ENCODE results near the gene NDUFAF8. TPM values are rescaled to one million over a fixed set of nuclear protein-coding genes. Genes with fewer than 3 reads are reported as not detected.

Gene NDUFAF8
- total RNA-seq, 1 donor from 2014 or later, result 15.7 TPM

GRCh38 chr17:81231766-81232581, 7.1 kb upstream of the NDUFAF8 start:
- Histone ChIP-seq H3K27ac (ENCODE audit: low read depth, low read length) (no peak overlapping the region), H3K36me3 (ENCODE audit: control insufficient read depth in 3 of 3, insufficient read depth in 3 of 3, low read length in 3 of 3) (peaks cover 32 to 33% (median 33%) of the 10 kb centered on the region in 3 donors), H3K9ac (ENCODE audit: low read depth in 1 of 3, low read length in 3 of 3) (no peak overlapping the region), H3K27me3 (ENCODE audit: control insufficient read depth in 3 of 3, insufficient read depth in 3 of 3, low read length in 3 of 3) (no peaks in the 10 kb centered on the region), H3K9me3 (ENCODE audit: control insufficient read depth in 3 of 3, low read length in 3 of 3) (no peaks in the 10 kb centered on the region), H3K4me3 (ENCODE audit: low read length in 3 of 3) (no peak overlapping the region), H3K4me1 (ENCODE audit: control insufficient read depth in 3 of 3, insufficient read depth in 3 of 3, low read length in 3 of 3) (peaks cover 0 to 5% (median 1%) of the 10 kb centered on the region in 3 donors)

GRCh38 chr17:81232616-81233241, 6.4 kb upstream of the NDUFAF8 start:
- Histone ChIP-seq H3K4me1 (ENCODE audit: control insufficient read depth in 3 of 3, insufficient read depth in 3 of 3, low read length in 3 of 3) (peaks cover 7 to 13% (median 8%) of the 10 kb centered on the region in 3 donors), H3K4me3 (ENCODE audit: low read length in 3 of 3) (no peak overlapping the region), H3K9ac (ENCODE audit: low read depth in 1 of 3, low read length in 3 of 3) (no peak overlapping the region), H3K27me3 (ENCODE audit: control insufficient read depth in 3 of 3, insufficient read depth in 3 of 3, low read length in 3 of 3) (no peaks in the 10 kb centered on the region), H3K27ac (ENCODE audit: low read depth, low read length) (no peak overlapping the region), H3K9me3 (ENCODE audit: control insufficient read depth in 3 of 3, low read length in 3 of 3) (no peaks in the 10 kb centered on the region), H3K36me3 (ENCODE audit: control insufficient read depth in 3 of 3, insufficient read depth in 3 of 3, low read length in 3 of 3) (peaks cover 32 to 33% (median 33%) of the 10 kb centered on the region in 3 donors)

- Histone ChIP-seq H3K4me1 (ENCODE audit: control insufficient read depth in 3 of 3, insufficient read depth in 3 of 3, low read length in 3 of 3) (peaks cover 13 to 19% (median 14%) of the 10 kb centered on the region in 3 donors), H3K9me3 (ENCODE audit: control insufficient read depth in 3 of 3, low read length in 3 of 3) (no peaks in the 10 kb centered on the region), H3K9ac (ENCODE audit: low read depth in 1 of 3, low read length in 3 of 3) (no peak overlapping the region), H3K27ac (ENCODE audit: low read depth, low read length) (no peak overlapping the region), H3K36me3 (ENCODE audit: control insufficient read depth in 3 of 3, insufficient read depth in 3 of 3, low read length in 3 of 3) (peaks cover 31 to 33% (median 32%) of the 10 kb centered on the region in 3 donors), H3K27me3 (ENCODE audit: control insufficient read depth in 3 of 3, insufficient read depth in 3 of 3, low read length in 3 of 3) (no peaks in the 10 kb centered on the region), H3K4me3 (ENCODE audit: low read length in 3 of 3) (no peak overlapping the region)
Measured at GRCh38 chr17:81233316-81233715, 5.8 kb upstream of the NDUFAF8 start.

GRCh38 chr17:81233811-81234505, 5.2 kb upstream of the NDUFAF8 start:
- Histone ChIP-seq H3K9me3 (ENCODE audit: control insufficient read depth in 3 of 3, low read length in 3 of 3) (no peaks in the 10 kb centered on the region), H3K4me3 (ENCODE audit: low read length in 3 of 3) (no peak overlapping the region), H3K9ac (ENCODE audit: low read depth in 1 of 3, low read length in 3 of 3) (no peak overlapping the region), H3K27me3 (ENCODE audit: control insufficient read depth in 3 of 3, insufficient read depth in 3 of 3, low read length in 3 of 3) (no peaks in the 10 kb centered on the region), H3K27ac (ENCODE audit: low read depth, low read length) (no peak overlapping the region), H3K4me1 (ENCODE audit: control insufficient read depth in 3 of 3, insufficient read depth in 3 of 3, low read length in 3 of 3) (peaks cover 14 to 22% (median 15%) of the 10 kb centered on the region in 3 donors), H3K36me3 (ENCODE audit: control insufficient read depth in 3 of 3, insufficient read depth in 3 of 3, low read length in 3 of 3) (peaks cover 29 to 30% (median 29%) of the 10 kb centered on the region in 3 donors)

DNA sequence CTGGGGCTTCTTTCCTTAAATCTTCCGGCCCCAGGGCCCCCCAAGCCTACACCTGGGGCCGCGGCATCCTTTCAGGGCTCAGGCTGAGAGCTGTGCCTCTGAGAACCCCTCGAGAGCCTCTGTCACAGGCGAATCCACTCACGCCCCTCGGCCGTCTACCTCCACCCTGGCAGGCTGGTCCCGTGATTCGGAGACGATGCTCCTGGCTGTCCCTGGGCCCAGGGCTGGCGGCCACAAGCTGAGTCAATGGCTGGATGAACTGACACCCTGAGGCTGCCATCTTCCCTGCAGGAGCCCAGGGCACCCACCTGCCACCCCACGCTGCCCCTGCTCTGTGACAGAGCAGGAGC, 4.6 kb upstream of the NDUFAF8 start:
- Histone ChIP-seq H3K27ac (ENCODE audit: low read depth, low read length) (no peak overlapping the region), H3K9ac (ENCODE audit: low read depth in 1 of 3, low read length in 3 of 3) (no peak overlapping the region), H3K9me3 (ENCODE audit: control insufficient read depth in 3 of 3, low read length in 3 of 3) (no peaks in the 10 kb centered on the region), H3K4me1 (ENCODE audit: control insufficient read depth in 3 of 3, insufficient read depth in 3 of 3, low read length in 3 of 3) (peaks cover 14 to 22% (median 15%) of the 10 kb centered on the region in 3 donors), H3K36me3 (ENCODE audit: control insufficient read depth in 3 of 3, insufficient read depth in 3 of 3, low read length in 3 of 3) (peaks cover 28 to 30% (median 29%) of the 10 kb centered on the region in 3 donors), H3K27me3 (ENCODE audit: control insufficient read depth in 3 of 3, insufficient read depth in 3 of 3, low read length in 3 of 3) (no peaks in the 10 kb centered on the region), H3K4me3 (ENCODE audit: low read length in 3 of 3) (no peak overlapping the region)

DNA sequence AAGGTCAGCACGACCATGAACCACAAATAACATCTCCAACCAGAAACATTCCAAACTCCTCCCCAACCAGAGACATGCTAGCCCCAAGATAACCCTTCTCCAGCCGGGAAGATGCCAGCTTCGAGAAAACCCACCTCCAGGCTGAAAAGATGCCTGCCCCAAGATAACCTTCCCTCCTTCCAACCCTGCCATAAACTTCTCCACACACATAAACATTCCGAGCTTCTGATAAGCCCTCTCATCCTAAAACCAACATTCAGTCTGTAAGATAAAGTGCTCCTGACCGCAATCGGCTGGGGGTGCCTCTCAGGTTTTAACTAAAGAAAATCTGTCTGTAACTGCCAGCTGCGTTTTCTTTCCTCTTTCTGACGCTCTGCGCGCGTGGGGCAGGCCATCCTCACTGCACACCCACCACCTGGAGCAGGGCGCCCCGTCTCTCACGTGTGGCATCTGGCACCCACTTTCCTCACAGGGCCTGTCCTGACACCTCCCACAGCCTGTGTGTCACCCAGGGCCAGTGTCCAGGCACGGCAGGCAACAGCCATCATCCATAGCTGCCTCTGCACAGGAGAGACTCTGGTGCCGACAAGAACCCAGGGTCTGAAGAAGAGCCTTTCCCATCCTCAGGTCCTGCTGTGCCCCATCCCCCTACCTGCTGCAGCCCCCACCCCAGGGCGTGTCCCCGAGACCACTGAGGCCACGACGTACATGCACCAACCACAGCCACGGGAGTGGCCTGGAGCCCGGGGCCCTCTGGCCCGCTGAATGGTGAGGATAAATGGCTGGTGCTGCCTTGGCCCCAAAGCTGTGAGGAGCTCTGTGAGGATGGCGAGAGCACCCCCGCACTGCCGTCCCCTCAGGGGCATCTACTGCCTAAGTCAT, 3.9 kb upstream of the NDUFAF8 start:
- Histone ChIP-seq H3K27ac (ENCODE audit: low read depth, low read length) (no peak overlapping the region), H3K36me3 (ENCODE audit: control insufficient read depth in 3 of 3, insufficient read depth in 3 of 3, low read length in 3 of 3) (peaks cover 22 to 24% (median 23%) of the 10 kb centered on the region in 3 donors), H3K27me3 (ENCODE audit: control insufficient read depth in 3 of 3, insufficient read depth in 3 of 3, low read length in 3 of 3) (no peaks in the 10 kb centered on the region), H3K4me1 (ENCODE audit: control insufficient read depth in 3 of 3, insufficient read depth in 3 of 3, low read length in 3 of 3) (peaks cover 19 to 28% (median 21%) of the 10 kb centered on the region in 3 donors), H3K9ac (ENCODE audit: low read depth in 1 of 3, low read length in 3 of 3) (no peak overlapping the region), H3K9me3 (ENCODE audit: control insufficient read depth in 3 of 3, low read length in 3 of 3) (no peaks in the 10 kb centered on the region), H3K4me3 (ENCODE audit: low read length in 3 of 3) (no peak overlapping the region)

GRCh38 chr17:81235822-81236740, 3.0 kb upstream of the NDUFAF8 start:
- Histone ChIP-seq H3K36me3 (ENCODE audit: control insufficient read depth in 3 of 3, insufficient read depth in 3 of 3, low read length in 3 of 3) (peaks cover 16 to 19% (median 16%) of the 10 kb centered on the region in 3 donors), H3K4me3 (ENCODE audit: low read length in 3 of 3) (no peak overlapping the region), H3K4me1 (ENCODE audit: control insufficient read depth in 3 of 3, insufficient read depth in 3 of 3, low read length in 3 of 3) (peaks cover 21 to 34% (median 28%) of the 10 kb centered on the region in 3 donors), H3K27me3 (ENCODE audit: control insufficient read depth in 3 of 3, insufficient read depth in 3 of 3, low read length in 3 of 3) (no peaks in the 10 kb centered on the region), H3K9ac (ENCODE audit: low read depth in 1 of 3, low read length in 3 of 3) (no peak overlapping the region), H3K9me3 (ENCODE audit: control insufficient read depth in 3 of 3, low read length in 3 of 3) (no peaks in the 10 kb centered on the region), H3K27ac (ENCODE audit: low read depth, low read length) (no peak overlapping the region)

DNA sequence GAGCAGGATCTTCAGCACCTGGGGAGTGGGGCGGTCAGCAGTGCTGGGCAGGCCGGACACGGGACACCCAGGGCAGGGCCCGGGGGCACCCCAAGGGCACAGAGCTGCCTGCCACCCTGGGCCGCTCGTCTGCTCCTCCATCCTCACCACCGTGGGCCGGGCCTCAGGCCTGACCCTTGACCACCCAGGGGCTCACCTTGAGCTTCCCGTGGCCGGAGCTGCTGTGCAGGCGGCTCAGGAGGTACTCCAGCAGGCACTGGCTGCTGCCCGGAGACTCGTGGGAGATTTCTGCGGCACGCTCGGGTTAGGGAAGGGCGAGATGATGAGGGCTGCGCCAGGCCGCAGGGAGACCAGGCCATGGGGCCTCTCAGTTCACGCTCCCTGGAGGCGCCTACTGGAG, 2.3 kb upstream of the NDUFAF8 start:
- Histone ChIP-seq H3K4me1 (ENCODE audit: control insufficient read depth in 3 of 3, insufficient read depth in 3 of 3, low read length in 3 of 3) (peaks cover 21 to 34% (median 28%) of the 10 kb centered on the region in 3 donors), H3K4me3 (ENCODE audit: low read length in 3 of 3) (no peak overlapping the region), H3K27ac (ENCODE audit: low read depth, low read length) (no peak overlapping the region), H3K36me3 (ENCODE audit: control insufficient read depth in 3 of 3, insufficient read depth in 3 of 3, low read length in 3 of 3) (peaks cover 11 to 17% (median 11%) of the 10 kb centered on the region in 3 donors), H3K9me3 (ENCODE audit: control insufficient read depth in 3 of 3, low read length in 3 of 3) (no peaks in the 10 kb centered on the region), H3K27me3 (ENCODE audit: control insufficient read depth in 3 of 3, insufficient read depth in 3 of 3, low read length in 3 of 3) (no peaks in the 10 kb centered on the region), H3K9ac (ENCODE audit: low read depth in 1 of 3, low read length in 3 of 3) (no peak overlapping the region)
